ENCODE data around the gene ABCA3.

DNA sequence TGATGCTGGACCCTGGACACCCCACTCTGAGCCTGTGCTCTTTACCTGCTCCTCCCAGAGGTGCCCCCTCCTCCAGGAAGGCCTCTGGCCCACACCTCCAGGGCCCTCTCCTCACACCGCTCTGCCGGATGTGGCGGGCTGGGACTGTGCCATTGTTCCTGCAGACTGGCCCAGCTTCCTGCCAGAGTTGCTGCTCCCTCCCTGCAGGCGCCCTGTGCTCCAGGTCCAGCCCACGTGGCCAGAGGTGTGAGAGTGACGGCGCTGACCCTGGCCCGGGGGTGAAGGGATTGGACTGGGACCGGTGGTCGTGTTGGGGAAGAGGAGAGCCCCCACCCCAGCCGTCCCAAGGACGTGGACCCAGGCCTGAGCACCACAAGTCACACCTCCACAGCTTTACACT lies 111.4 kb downstream of the ABCA3 start:
- TF ChIP-seq POLR2AphosphoS5 (IDR thresholded peaks at IDR 0.05) (no peak), POLR2A (IDR thresholded peaks at IDR 0.05) (no peak)

All from suprapubic skin (tissue), 4 donors.